GM12878 (cell line): Measurements from ENCODE around the gene BRSK2. TPM values are rescaled to one million over a fixed set of nuclear protein-coding genes. Genes with fewer than 3 reads are reported as not detected.

ENCODE experiments used
- ATAC-seq: fragments of 200-7000 bp; cut with Tn5 transposase; 3 replicates; pipeline ENCODE4 v1.9.1; 2020; ENCODE audit warnings: mild to moderate bottlenecking, moderate library complexity
- BruUV-seq: library from RNA; stranded (reverse); fragments of 400-500 nt; replicated peaks from 2 replicates; lab custom pipeline; 2021; lab: Mats Ljungman, UMichigan
- CTCF ChIA-PET: fragments of 300-600 bp; sonication (Branson Sonifier 250); formaldehyde crosslinking; extraction: SDS; loops from one replicate; lab custom pipeline; 2021; ENCODE audit warnings: inconsistent platforms; lab: Yijun Ruan, JAX
- POLR2A ChIA-PET: fragments of 350-600 bp; formaldehyde crosslinking; extraction: SDS; loops from one replicate; lab custom pipeline; 2021; ENCODE audit warnings: inconsistent platforms; lab: Charles Lee
- RAD21 ChIA-PET: fragments of 300-600 bp; sonication (Branson Sonifier 250); formaldehyde crosslinking; loops from one replicate; lab custom pipeline; 2023; ENCODE audit warnings: antibody characterized with exemption; ENCODE audit not compliant: unreplicated experiment; lab: Charles Lee
- SMC1A ChIA-PET: fragments of 300-600 bp; sonication (Branson Sonifier 250); formaldehyde crosslinking; loops from one replicate; lab custom pipeline; 2023; ENCODE audit not compliant: unreplicated experiment, uncharacterized antibody; lab: Charles Lee
- DNase-seq: peaks from one replicate; pipeline ENCODE4 v3.0.0-alpha.2; 2011; ENCODE audit warnings: low read depth, low spot score
- FAIRE-seq: peaks from 3 replicates; lab custom pipeline; 2011; peaks lifted over from hg19 to GRCh38; lab: Jason Lieb, UNC
- H2AFZ ChIP-seq: 2 replicates; pipeline ENCODE4 v1.6.0; 2011; ENCODE audit warnings: low read depth, low read length, control low read depth; ENCODE audit not compliant: control insufficient read depth
- H3K27ac ChIP-seq: 2 replicates; pipeline ENCODE4 v1.5.1; 2011; ENCODE audit warnings: control low read depth; ENCODE audit not compliant: control insufficient read depth, insufficient read depth
- H3K27me3 ChIP-seq, 2 experiments: replicated peaks in 1 of 2; 2 replicates each; pipeline versions ENCODE4 v1.6.0 to v1.6.1; 2011; ENCODE audit warnings: low read length in 1 of 2; ENCODE audit not compliant: control insufficient read depth in 2 of 2, insufficient read depth in 2 of 2
- H3K36me3 ChIP-seq, 2 experiments: 2 replicates each; pipeline ENCODE4 v1.5.1; 2011; ENCODE audit warnings: low read length in 1 of 2; ENCODE audit not compliant: control insufficient read depth in 2 of 2, insufficient read depth in 2 of 2
- H3K4me1 ChIP-seq: 2 replicates; pipeline ENCODE4 v1.6.1; 2011; ENCODE audit warnings: mild to moderate bottlenecking, low read length, moderate library complexity, mixed read lengths; ENCODE audit not compliant: control insufficient read depth, insufficient read depth
- H3K4me2 ChIP-seq: 2 replicates; pipeline ENCODE4 v1.6.0; 2011; ENCODE audit warnings: control low read depth; ENCODE audit not compliant: control insufficient read depth, insufficient read depth
- H3K4me3 ChIP-seq: fragments of 200-600 bp; sonication (generic); 2 replicates; pipeline ENCODE4 v1.5.1; 2016
- H3K79me2 ChIP-seq: 2 replicates; pipeline ENCODE4 v1.6.0; 2011; ENCODE audit warnings: low read length; ENCODE audit not compliant: control insufficient read depth, insufficient read depth
- H3K9ac ChIP-seq: 2 replicates; pipeline ENCODE4 v1.8.0; 2011; ENCODE audit warnings: low read length, control low read depth, mixed read lengths; ENCODE audit not compliant: control insufficient read depth, insufficient read depth
- H3K9me3 ChIP-seq: replicated peaks from 3 replicates; pipeline ENCODE4 v1.5.1; 2011; ENCODE audit warnings: mild to moderate bottlenecking, low read length; ENCODE audit not compliant: control insufficient read depth, insufficient read depth
- H4K20me1 ChIP-seq: 2 replicates; pipeline ENCODE4 v1.6.0; 2011; ENCODE audit not compliant: control insufficient read depth, insufficient read depth
- BRCA1 ChIP-seq: IDR thresholded peaks from 2 replicates; pipeline ENCODE4 v1.6.1; 2011; ENCODE audit warnings: low read depth, low read length, improper control_type of control experiment
- CHD2 ChIP-seq: IDR thresholded peaks from 2 replicates; pipeline ENCODE4 v1.6.1; 2011; ENCODE audit warnings: low read depth, low read length, improper control_type of control experiment, borderline replicate concordance
- CREB1 ChIP-seq: IDR thresholded peaks from 2 replicates; pipeline ENCODE4 v1.6.1; 2012; ENCODE audit warnings: low read depth, mild to moderate bottlenecking, inconsistent platforms
- E4F1 ChIP-seq: fragments of 450-650 bp; IDR thresholded peaks from 2 replicates; pipeline ENCODE4 v1.6.1; 2018; ENCODE audit warnings: borderline replicate concordance, mild to moderate bottlenecking; ENCODE audit not compliant: partially characterized antibody
- EGR1 ChIP-seq, 2 experiments: IDR thresholded peaks; 1 replicate in 1 of 2; 2 replicates in 1 of 2; pipeline ENCODE4 v1.6.1; 2011 to 2012; ENCODE audit warnings: low read depth in 2 of 2, low read length in 2 of 2, borderline replicate concordance in 1 of 2, mild to moderate bottlenecking in 1 of 2, moderate library complexity in 1 of 2
- EP300 ChIP-seq, 2 experiments: fragments of 150-350 bp in 1 of 2; IDR thresholded peaks; 2 replicates each; pipeline ENCODE4 v1.6.1; 2011 to 2012; ENCODE audit warnings: low read depth in 2 of 2, low read length in 2 of 2, borderline replicate concordance in 1 of 2, improper control_type of control experiment in 1 of 2, inconsistent platforms in 1 of 2; ENCODE audit not compliant: control insufficient read depth in 1 of 2
- FOS ChIP-seq: IDR thresholded peaks from 3 replicates; pipeline ENCODE4 v1.6.1; 2011; ENCODE audit warnings: borderline replicate concordance; ENCODE audit not compliant: insufficient read length; ENCODE audit errors: extremely low read depth
- HCFC1 ChIP-seq: fragments of 150-350 bp; IDR thresholded peaks from 2 replicates; pipeline ENCODE4 v1.6.1; 2014; ENCODE audit warnings: low read length
- HDAC2 ChIP-seq: fragments of 200-600 bp; sonication (generic); IDR thresholded peaks from 2 replicates; pipeline ENCODE4 v1.6.1; 2017
- HDAC6 ChIP-seq: fragments of 200-600 bp; sonication (generic); IDR thresholded peaks from one replicate; pipeline ENCODE4 v1.8.0; 2017; ENCODE audit warnings: antibody characterized with exemption; ENCODE audit not compliant: unreplicated experiment
- IKZF2 ChIP-seq, 2 experiments: fragments of 450-650 bp; IDR thresholded peaks; 2 replicates each; pipeline ENCODE4 v1.6.1; 2017; ENCODE audit warnings: mild to moderate bottlenecking in 2 of 2, moderate library complexity in 2 of 2
- MLLT1 ChIP-seq: fragments of 450-650 bp; IDR thresholded peaks from 2 replicates; pipeline ENCODE4 v1.6.1; 2016; ENCODE audit warnings: mild to moderate bottlenecking
- NFIC ChIP-seq: IDR thresholded peaks from 2 replicates; pipeline ENCODE4 v1.6.1; 2012; ENCODE audit warnings: low read depth, mild to moderate bottlenecking, inconsistent platforms, low read length, moderate library complexity
- POLR2AphosphoS5 ChIP-seq: IDR thresholded peaks from 2 replicates; pipeline ENCODE4 v1.6.1; 2011; ENCODE audit warnings: mild to moderate bottlenecking, low read length, inconsistent platforms
- RFX5 ChIP-seq: IDR thresholded peaks from 2 replicates; pipeline ENCODE4 v1.6.1; 2011; ENCODE audit warnings: low read depth, low read length, improper control_type of control experiment
- SMAD5 ChIP-seq: IDR thresholded peaks from 2 replicates; pipeline ENCODE4 v1.6.1; 2016; ENCODE audit warnings: antibody characterized with exemption, low read depth
- STAT3 ChIP-seq: IDR thresholded peaks from 2 replicates; pipeline ENCODE4 v1.6.1; 2011; ENCODE audit warnings: low read depth, low read length, improper control_type of control experiment
- TBL1XR1 ChIP-seq: IDR thresholded peaks from 2 replicates; pipeline ENCODE4 v1.6.1; 2012; ENCODE audit warnings: low read depth, low read length, improper control_type of control experiment
- TCF3 ChIP-seq: IDR thresholded peaks from 2 replicates; pipeline ENCODE4 v1.6.1; 2012; ENCODE audit warnings: low read depth, mild to moderate bottlenecking, low read length, borderline replicate concordance; ENCODE audit not compliant: insufficient read depth
- TCF7 ChIP-seq: IDR thresholded peaks from 2 replicates; pipeline ENCODE4 v1.6.1; 2014; ENCODE audit warnings: antibody characterized with exemption, borderline replicate concordance
- ZBED1 ChIP-seq: IDR thresholded peaks from 2 replicates; pipeline ENCODE4 v1.6.1; 2016; ENCODE audit warnings: borderline replicate concordance
- ZZZ3 ChIP-seq: IDR thresholded peaks from 2 replicates; pipeline ENCODE4 v1.6.1; 2011; ENCODE audit warnings: low read depth; ENCODE audit not compliant: control insufficient read depth, insufficient read length
- WGBS: methylation state at CpG from one replicate; pipeline ENCODE4 v1.1.6; 2016; ENCODE audit warnings: low lambda C conversion rate; ENCODE audit not compliant: insufficient replicate concordance, insufficient coverage; ENCODE audit errors: missing lambda C conversion rate; 5-methylcytosine and 5-hydroxymethylcytosine counted together
- in situ Hi-C: fragments of 300-500 bp; cut with MboI; formaldehyde crosslinking; loops from 9 replicates; pipeline ENCODE4 v1.14.3; 2018; ENCODE audit warnings: mixed read lengths
- intact Hi-C: fragments of 100-400 bp; cut with micrococcal nuclease; formaldehyde crosslinking; loops from one replicate; pipeline ENCODE4 v1.14.2; 2022; ENCODE audit not compliant: unreplicated experiment
- polyA plus RNA-seq, 11 experiments: library from polyadenylated mRNA; depleted of rRNA in 4 of 11; unstranded in 6 of 11; stranded (reverse) in 5 of 11; fragments of >200 nt; fragmentation: Nextera tagmentation in 4 of 11; fragmentation: Illumina TruSeq in 1 of 11; extraction: Ambion mirVana in 4 of 11; extraction: Trizol in 1 of 11; gene quantifications; 1 replicate in 1 of 11; 2 replicates in 10 of 11; pipeline versions ENCODE4 v1.2.1 to v1.2.3, GENCODE V29; 2011 to 2016; ENCODE audit warnings: inconsistent platforms in 2 of 11, missing spikeins in 2 of 11, low read depth in 1 of 11
- total RNA-seq, 4 experiments: library from RNA; depleted of rRNA in 3 of 4; stranded (reverse); fragments of >200 nt in 3 of 4; fragmentation: Illumina TruSeq in 1 of 4; extraction: Trizol in 1 of 4; gene quantifications; 2 replicates each; pipeline versions ENCODE4 v1.2.1 to v1.2.3, GENCODE V29; 2013 to 2021

The BRSK2 gene
- total and polyA plus RNA-seq, 10 of the 15 experiments (the other 5 are each of a cell fraction or from before 2014, with no cell fraction given) = 0.13 TPM; not detected in 9

GRCh38 chr11:1438967-1439330 lies 49.2 kb downstream of the BRSK2 start:
- in situ Hi-C loops = no loop called here

GRCh38 chr11:1439341-1439740 lies 49.6 kb downstream of the BRSK2 start:
- H3K27ac ChIP-seq = no peak overlapping the region
- no peaks in the 10 kb centered on the region for H3K36me3 ChIP-seq
- 4% methylated on average over 5 of the region's 11 CpGs for WGBS
- no peak for DNase-seq
- H2AFZ ChIP-seq = no peak overlapping the region
- H3K27me3 ChIP-seq = no peaks in the 10 kb centered on the region
- H3K9ac ChIP-seq = no peak overlapping the region
- intact Hi-C loops = no loop called here
- no peaks in the 10 kb centered on the region for H4K20me1 ChIP-seq
- SMC1A ChIA-PET = no interaction called here
- H3K4me3 ChIP-seq = no peak overlapping the region
- CTCF ChIA-PET = no interaction called here
- in situ Hi-C loops = no loop called here
- BruUV-seq = no TSS peak
- H3K4me1 ChIP-seq = no peaks in the 10 kb centered on the region
- POLR2A ChIA-PET = no interaction called here
- no peaks in the 10 kb centered on the region for H3K79me2 ChIP-seq
- no peaks in the 10 kb centered on the region for H3K9me3 ChIP-seq
- ATAC-seq = no peak
- FAIRE-seq = no peak
- RAD21 ChIA-PET = no interaction called here
- no peak overlapping the region for H3K4me2 ChIP-seq
- TF ChIP-seq RFX5 = no peak
- TF ChIP-seq EP300 (IDR thresholded peaks at IDR 0.05; ENCODE audit: borderline replicate concordance in 1 of 2, control insufficient read depth in 1 of 2, low read depth in 2 of 2, low read length in 2 of 2) = no peak
- TF ChIP-seq NFIC = no peak
- TF ChIP-seq SMAD5 = no peak
- TF ChIP-seq HCFC1 = no peak
- no peak for TF ChIP-seq E4F1
- no peak for TF ChIP-seq TCF3
- TF ChIP-seq TCF7 = no peak
- TF ChIP-seq FOS = no peak
- no peak for TF ChIP-seq MLLT1
- TF ChIP-seq TBL1XR1 = no peak

More at GRCh38 chr11:1438967-1439330, 49.2 kb downstream of the BRSK2 start:
- DNase-seq = no peak
- FAIRE-seq = no peak
- Histone ChIP-seq H4K20me1 (no peaks in the 10 kb centered on the region), H3K4me3 (no peak overlapping the region), H3K27me3 (no peaks in the 10 kb centered on the region), H3K4me1 (no peaks in the 10 kb centered on the region), H3K9me3 (no peaks in the 10 kb centered on the region), H3K9ac (no peak overlapping the region), H2AFZ (no peak overlapping the region), H3K4me2 (no peak overlapping the region), H3K79me2 (no peaks in the 10 kb centered on the region), H3K36me3 (no peaks in the 10 kb centered on the region), H3K27ac (no peak overlapping the region)
- SMC1A ChIA-PET = no interaction called here
- 24% methylated on average over 11 of the region's 11 CpGs for WGBS
- intact Hi-C loops = no loop called here
- TF ChIP-seq ZBED1 (no peak), CREB1 (no peak), BRCA1 (no peak), ZZZ3 (no peak), EGR1 (IDR thresholded peaks at IDR 0.05; ENCODE audit: borderline replicate concordance in 1 of 2, low read depth in 2 of 2, low read length in 2 of 2) (no peak), HDAC6 (no peak), EP300 (IDR thresholded peaks at IDR 0.05; ENCODE audit: borderline replicate concordance in 1 of 2, control insufficient read depth in 1 of 2, low read depth in 2 of 2, low read length in 2 of 2) (no peak), HDAC2 (no peak), IKZF2 (IDR thresholded peaks at IDR 0.05) (no peak), CHD2 (no peak), POLR2AphosphoS5 (no peak), STAT3 (no peak)
- RAD21 ChIA-PET = no interaction called here
- CTCF ChIA-PET = no interaction called here
- POLR2A ChIA-PET = no interaction called here
- no peak for ATAC-seq
- no TSS peak for BruUV-seq
